Measurements from ENCODE around the gene GARNL3.

GARNL3 gene

GRCh38 chr9:127417131-127418036, 152.8 kb downstream of the GARNL3 start:
- Histone ChIP-seq H3K36me3 (ENCODE audit: control insufficient read depth, insufficient read depth, low read length) (peaks cover 3% of the 10 kb centered on the region), H3K4me1 (ENCODE audit: control insufficient read depth, insufficient read depth, low read length) (peaks cover 30% of the 10 kb centered on the region), H3K27me3 (ENCODE audit: control insufficient read depth, insufficient read depth, low read length) (no peaks in the 10 kb centered on the region), H3K9ac (ENCODE audit: low read length) (no peak overlapping the region), H3K4me3 (ENCODE audit: low read length) (no peak overlapping the region), H3K27ac (ENCODE audit: low read depth, low read length) (peak overlapping the region; percentile 90)

GRCh38 chr9:127418037-127418471, 153.5 kb downstream of the GARNL3 start:
- H3K36me3 ChIP-seq (ENCODE audit: control insufficient read depth, insufficient read depth, low read length): peaks cover 3% of the 10 kb centered on the region
- H3K9ac ChIP-seq (ENCODE audit: low read length): no peak overlapping the region
- H3K4me3 ChIP-seq (ENCODE audit: low read length): no peak overlapping the region
- no peaks in the 10 kb centered on the region for H3K27me3 ChIP-seq (ENCODE audit: control insufficient read depth, insufficient read depth, low read length)
- H3K4me1 ChIP-seq (ENCODE audit: control insufficient read depth, insufficient read depth, low read length): peaks cover 37% of the 10 kb centered on the region
- peak overlapping the region; percentile 90 for H3K27ac ChIP-seq (ENCODE audit: low read depth, low read length)

- H3K27me3 ChIP-seq (ENCODE audit: control insufficient read depth, insufficient read depth, low read length): no peaks in the 10 kb centered on the region
- no peak overlapping the region for H3K9ac ChIP-seq (ENCODE audit: low read length)
- H3K4me3 ChIP-seq (ENCODE audit: low read length): no peak overlapping the region
- H3K36me3 ChIP-seq (ENCODE audit: control insufficient read depth, insufficient read depth, low read length): peaks cover 3% of the 10 kb centered on the region
- H3K4me1 ChIP-seq (ENCODE audit: control insufficient read depth, insufficient read depth, low read length): peaks cover 40% of the 10 kb centered on the region
- peak overlapping the region; percentile 27 for H3K27ac ChIP-seq (ENCODE audit: low read depth, low read length)
Observed at GRCh38 chr9:127419348-127419747, 154.8 kb downstream of the GARNL3 start.

GRCh38 chr9:127421057-127421456, 156.5 kb downstream of the GARNL3 start:
- H3K9ac ChIP-seq (ENCODE audit: low read length): no peak overlapping the region
- peaks cover 3% of the 10 kb centered on the region for H3K36me3 ChIP-seq (ENCODE audit: control insufficient read depth, insufficient read depth, low read length)
- H3K27ac ChIP-seq (ENCODE audit: low read depth, low read length): no peak overlapping the region
- H3K27me3 ChIP-seq (ENCODE audit: control insufficient read depth, insufficient read depth, low read length): no peaks in the 10 kb centered on the region
- no peak overlapping the region for H3K4me3 ChIP-seq (ENCODE audit: low read length)
- H3K4me1 ChIP-seq (ENCODE audit: control insufficient read depth, insufficient read depth, low read length): peaks cover 37% of the 10 kb centered on the region

GRCh38 chr9:127422133-127422782, 157.7 kb downstream of the GARNL3 start:
- Histone ChIP-seq H3K4me1 (ENCODE audit: control insufficient read depth, insufficient read depth, low read length) (peaks cover 29% of the 10 kb centered on the region), H3K9ac (ENCODE audit: low read length) (no peak overlapping the region), H3K4me3 (ENCODE audit: low read length) (peak overlapping the region; percentile 100), H3K27ac (ENCODE audit: low read depth, low read length) (peak overlapping the region; percentile 82), H3K36me3 (ENCODE audit: control insufficient read depth, insufficient read depth, low read length) (peaks cover 3% of the 10 kb centered on the region), H3K27me3 (ENCODE audit: control insufficient read depth, insufficient read depth, low read length) (no peaks in the 10 kb centered on the region)

- peaks cover 3% of the 10 kb centered on the region for H3K36me3 ChIP-seq (ENCODE audit: control insufficient read depth, insufficient read depth, low read length)
- H3K9ac ChIP-seq (ENCODE audit: low read length): no peak overlapping the region
- H3K27ac ChIP-seq (ENCODE audit: low read depth, low read length): peak overlapping the region; percentile 82
- H3K4me1 ChIP-seq (ENCODE audit: control insufficient read depth, insufficient read depth, low read length): peaks cover 25% of the 10 kb centered on the region
- H3K4me3 ChIP-seq (ENCODE audit: low read length): peak overlapping the region; percentile 100
- H3K27me3 ChIP-seq (ENCODE audit: control insufficient read depth, insufficient read depth, low read length): no peaks in the 10 kb centered on the region
Observed at GRCh38 chr9:127422787-127423186, 158.2 kb downstream of the GARNL3 start.

- Histone ChIP-seq H3K9ac (ENCODE audit: low read length) (peak overlapping the region; percentile 43), H3K4me3 (ENCODE audit: low read length) (peak overlapping the region; percentile 100), H3K27ac (ENCODE audit: low read depth, low read length) (peak overlapping the region; percentile 82), H3K27me3 (ENCODE audit: control insufficient read depth, insufficient read depth, low read length) (no peaks in the 10 kb centered on the region), H3K4me1 (ENCODE audit: control insufficient read depth, insufficient read depth, low read length) (peaks cover 21% of the 10 kb centered on the region), H3K36me3 (ENCODE audit: control insufficient read depth, insufficient read depth, low read length) (no peaks in the 10 kb centered on the region)
Observed at GRCh38 chr9:127423476-127423933, 158.9 kb downstream of the GARNL3 start.

GRCh38 chr9:127423934-127424675, 159.5 kb downstream of the GARNL3 start, which contains the start of gene ZNF79:
Gene ZNF79 (plus strand): TSS chr9:127424382. CDS start chr9:127424788, 406 bp downstream.
- peak within 1 kb of the TSS; percentile 82 for H3K27ac ChIP-seq (ENCODE audit: low read depth, low read length)
- H3K27me3 ChIP-seq (ENCODE audit: control insufficient read depth, insufficient read depth, low read length): no peaks in the 10 kb centered on the region
- H3K4me3 ChIP-seq (ENCODE audit: low read length): peak within 1 kb of the TSS; percentile 100
- no peaks in the 10 kb centered on the region for H3K36me3 ChIP-seq (ENCODE audit: control insufficient read depth, insufficient read depth, low read length)
- peaks cover 21% of the 10 kb centered on the region for H3K4me1 ChIP-seq (ENCODE audit: control insufficient read depth, insufficient read depth, low read length)
- H3K9ac ChIP-seq (ENCODE audit: low read length): peak within 1 kb of the TSS; percentile 89

GRCh38 chr9:127424676-127424999, 160.1 kb downstream of the GARNL3 start:
- peak overlapping the region; percentile 100 for H3K4me3 ChIP-seq (ENCODE audit: low read length)
- no peaks in the 10 kb centered on the region for H3K27me3 ChIP-seq (ENCODE audit: control insufficient read depth, insufficient read depth, low read length)
- H3K4me1 ChIP-seq (ENCODE audit: control insufficient read depth, insufficient read depth, low read length): peaks cover 21% of the 10 kb centered on the region
- peak overlapping the region; percentile 82 for H3K27ac ChIP-seq (ENCODE audit: low read depth, low read length)
- peak overlapping the region; percentile 89 for H3K9ac ChIP-seq (ENCODE audit: low read length)
- no peaks in the 10 kb centered on the region for H3K36me3 ChIP-seq (ENCODE audit: control insufficient read depth, insufficient read depth, low read length)

GRCh38 chr9:127426756-127427155, 162.2 kb downstream of the GARNL3 start:
- no peaks in the 10 kb centered on the region for H3K27me3 ChIP-seq (ENCODE audit: control insufficient read depth, insufficient read depth, low read length)
- no peaks in the 10 kb centered on the region for H3K36me3 ChIP-seq (ENCODE audit: control insufficient read depth, insufficient read depth, low read length)
- H3K9ac ChIP-seq (ENCODE audit: low read length): no peak overlapping the region
- peaks cover 21% of the 10 kb centered on the region for H3K4me1 ChIP-seq (ENCODE audit: control insufficient read depth, insufficient read depth, low read length)
- no peak overlapping the region for H3K4me3 ChIP-seq (ENCODE audit: low read length)
- no peak overlapping the region for H3K27ac ChIP-seq (ENCODE audit: low read depth, low read length)

- Histone ChIP-seq H3K4me3 (ENCODE audit: low read length) (no peak overlapping the region), H3K9ac (ENCODE audit: low read length) (no peak overlapping the region), H3K27me3 (ENCODE audit: control insufficient read depth, insufficient read depth, low read length) (no peaks in the 10 kb centered on the region), H3K36me3 (ENCODE audit: control insufficient read depth, insufficient read depth, low read length) (peaks cover 3% of the 10 kb centered on the region), H3K4me1 (ENCODE audit: control insufficient read depth, insufficient read depth, low read length) (peaks cover 8% of the 10 kb centered on the region), H3K27ac (ENCODE audit: low read depth, low read length) (no peak overlapping the region)
Observed at GRCh38 chr9:127428348-127428747, 163.8 kb downstream of the GARNL3 start.

GRCh38 chr9:127430415-127430814, 165.8 kb downstream of the GARNL3 start:
- peaks cover 16% of the 10 kb centered on the region for H3K36me3 ChIP-seq (ENCODE audit: control insufficient read depth, insufficient read depth, low read length)
- H3K27ac ChIP-seq (ENCODE audit: low read depth, low read length): no peak overlapping the region
- H3K27me3 ChIP-seq (ENCODE audit: control insufficient read depth, insufficient read depth, low read length): no peaks in the 10 kb centered on the region
- H3K9ac ChIP-seq (ENCODE audit: low read length): no peak overlapping the region
- H3K4me1 ChIP-seq (ENCODE audit: control insufficient read depth, insufficient read depth, low read length): peaks cover under 1% of the 10 kb centered on the region
- no peak overlapping the region for H3K4me3 ChIP-seq (ENCODE audit: low read length)
